Ishikawa (cell line): ENCODE data around the gene ABHD3.

Source experiments
- CREB1 ChIP-seq: IDR thresholded peaks from 2 replicates; pipeline ENCODE4 v1.6.1; 2012; ENCODE audit warnings: low read depth
- EGR1 ChIP-seq: IDR thresholded peaks from 2 replicates; pipeline ENCODE4 v1.6.1; 2012
- RAD21 ChIP-seq: IDR thresholded peaks from 2 replicates; pipeline ENCODE4 v1.6.1; 2012; ENCODE audit warnings: low read depth
- REST ChIP-seq: IDR thresholded peaks from 2 replicates; pipeline ENCODE4 v1.6.1; 2012; ENCODE audit warnings: low read depth, mild to moderate bottlenecking
- ZBTB7A ChIP-seq: IDR thresholded peaks from 2 replicates; pipeline ENCODE4 v1.6.1; 2012; ENCODE audit warnings: low read depth

DNA sequence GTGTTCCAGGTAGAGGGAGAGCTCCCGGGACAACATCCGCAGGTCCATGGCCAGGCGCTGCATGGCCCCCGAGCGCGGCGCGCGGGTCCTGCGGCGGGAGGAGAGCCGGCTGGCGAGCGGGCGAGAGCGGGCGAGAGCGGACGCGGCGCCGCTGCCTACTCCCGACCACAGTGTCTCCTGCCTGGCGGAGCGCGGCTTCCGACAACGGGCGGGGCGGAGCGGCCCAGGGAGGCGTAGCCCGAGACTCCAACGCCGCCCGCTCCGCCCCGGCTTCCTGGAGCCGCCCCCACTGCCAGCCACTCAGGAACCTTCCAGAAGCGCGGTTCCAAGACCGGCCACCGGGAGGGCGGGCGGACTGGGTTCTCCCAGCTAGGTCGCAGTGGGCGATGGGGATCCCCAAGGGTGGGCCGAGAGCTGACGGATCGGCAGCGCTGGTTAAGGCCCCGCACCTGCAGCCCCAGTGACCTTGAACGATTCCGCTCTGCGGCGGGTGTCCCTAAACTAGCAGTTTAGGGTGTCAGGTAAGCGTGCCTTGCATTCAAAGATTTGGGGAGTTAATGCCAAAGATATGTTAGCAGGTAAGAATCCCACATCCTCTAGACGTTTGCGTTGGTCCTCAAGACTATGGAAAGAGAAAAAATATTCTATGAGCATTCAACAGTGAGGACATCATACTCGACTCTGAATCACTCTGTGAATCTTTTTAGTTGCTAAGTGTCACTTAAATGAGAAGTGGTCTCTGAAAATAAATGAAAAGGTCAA lies at the start of gene ABHD3:
- TF ChIP-seq EGR1, result no peak
- no peak for TF ChIP-seq CREB1
- no peak for TF ChIP-seq REST
- TF ChIP-seq RAD21, result no peak
- TF ChIP-seq ZBTB7A, result no peak; the same call in 1 of the 2 replicates
